ENCODE results near the gene IL24.

DNA sequence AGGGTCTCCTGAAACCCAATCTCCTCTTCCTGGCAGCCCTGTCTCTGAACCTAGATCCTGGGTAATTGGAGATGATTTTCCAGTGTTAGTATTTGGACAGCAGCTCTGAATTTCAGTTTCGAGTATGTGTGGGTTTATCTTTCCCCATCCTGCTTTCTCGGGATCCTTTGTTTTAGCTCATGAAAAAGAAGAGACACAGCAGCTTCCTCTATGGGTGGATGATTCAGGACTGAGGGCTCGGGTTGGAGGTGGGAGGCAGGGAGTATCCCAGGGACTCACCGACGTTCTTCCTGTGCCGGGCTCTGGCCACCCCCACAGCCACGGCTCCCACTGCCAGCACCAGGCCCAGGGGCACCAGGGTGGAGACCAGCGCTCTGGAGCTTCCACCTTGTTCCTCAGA, 34.9 kb downstream of the IL24 start:
- TF ChIP-seq, protein P1, sequence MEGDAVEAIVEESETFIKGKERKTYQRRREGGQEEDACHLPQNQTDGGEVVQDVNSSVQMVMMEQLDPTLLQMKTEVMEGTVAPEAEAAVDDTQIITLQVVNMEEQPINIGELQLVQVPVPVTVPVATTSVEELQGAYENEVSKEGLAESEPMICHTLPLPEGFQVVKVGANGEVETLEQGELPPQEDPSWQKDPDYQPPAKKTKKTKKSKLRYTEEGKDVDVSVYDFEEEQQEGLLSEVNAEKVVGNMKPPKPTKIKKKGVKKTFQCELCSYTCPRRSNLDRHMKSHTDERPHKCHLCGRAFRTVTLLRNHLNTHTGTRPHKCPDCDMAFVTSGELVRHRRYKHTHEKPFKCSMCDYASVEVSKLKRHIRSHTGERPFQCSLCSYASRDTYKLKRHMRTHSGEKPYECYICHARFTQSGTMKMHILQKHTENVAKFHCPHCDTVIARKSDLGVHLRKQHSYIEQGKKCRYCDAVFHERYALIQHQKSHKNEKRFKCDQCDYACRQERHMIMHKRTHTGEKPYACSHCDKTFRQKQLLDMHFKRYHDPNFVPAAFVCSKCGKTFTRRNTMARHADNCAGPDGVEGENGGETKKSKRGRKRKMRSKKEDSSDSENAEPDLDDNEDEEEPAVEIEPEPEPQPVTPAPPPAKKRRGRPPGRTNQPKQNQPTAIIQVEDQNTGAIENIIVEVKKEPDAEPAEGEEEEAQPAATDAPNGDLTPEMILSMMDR (IDR thresholded peaks at IDR 0.05): no peak
- no peak for TF ChIP-seq EZH2 (IDR thresholded peaks at IDR 0.05)
